HG02763 (cell line): ENCODE data around the gene OR10H5.
"Not testable (repeated sequence)": the region's sequence is repeated elsewhere in the genome, so short reads cannot be mapped to it uniquely, and the experiment has no call there.

Experiments
- ATAC-seq: cut with Tn5 transposase; IDR thresholded peaks from one replicate; pipeline ENCODE4 v1.9.1; 2021; ENCODE audit warnings: mild to moderate bottlenecking, moderate library complexity; ENCODE audit not compliant: unreplicated experiment

The OR10H5 gene

DNA sequence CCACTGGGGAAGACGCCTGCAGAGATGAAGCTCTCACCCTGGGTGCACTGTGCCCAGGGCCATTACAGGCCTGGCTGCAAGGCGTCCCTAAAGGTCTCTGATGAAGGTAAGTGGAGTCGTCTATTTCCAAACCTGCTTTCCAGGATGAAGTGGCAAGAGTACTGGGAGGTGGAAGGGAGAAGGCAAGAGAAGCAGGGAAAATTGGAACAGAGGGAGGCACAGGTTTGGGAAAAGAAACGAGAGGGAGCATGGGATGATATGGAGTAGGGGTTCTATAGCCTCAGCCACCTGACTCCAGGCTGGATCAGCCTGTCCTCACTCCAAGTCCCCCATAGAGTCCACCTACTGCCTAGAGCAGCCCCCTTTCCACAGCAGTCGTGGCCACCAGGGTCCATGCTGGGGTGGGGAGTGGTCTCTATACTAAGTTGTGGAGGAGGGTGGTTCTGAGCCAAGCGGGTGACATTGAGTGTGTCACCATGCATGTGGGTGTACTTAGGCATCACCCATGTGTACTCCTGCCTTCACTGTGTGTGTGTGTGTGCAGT, at the start of gene OR10H5:
Gene OR10H5 (plus strand): TSS at position 51 of the 545 bp plus-strand sequence. CDS start 6,388 bp downstream, outside the sequence.
- no peak for ATAC-seq

- ATAC-seq = no peak
Observed at GRCh38 chr19:15737722-15738121, 49.7 kb upstream of the OR10H5 start, which contains the start of gene OR10H3. OR10H3 (plus strand) TSS chr19:15737985; CDS start chr19:15741393, 3,408 bp downstream.

- ATAC-seq = no peak
Observed at GRCh38 chr19:15740785-15741184, 46.7 kb upstream of the OR10H5 start.

- no peak for ATAC-seq
Observed at GRCh38 chr19:15748239-15748638, 39.2 kb upstream of the OR10H5 start.

DNA sequence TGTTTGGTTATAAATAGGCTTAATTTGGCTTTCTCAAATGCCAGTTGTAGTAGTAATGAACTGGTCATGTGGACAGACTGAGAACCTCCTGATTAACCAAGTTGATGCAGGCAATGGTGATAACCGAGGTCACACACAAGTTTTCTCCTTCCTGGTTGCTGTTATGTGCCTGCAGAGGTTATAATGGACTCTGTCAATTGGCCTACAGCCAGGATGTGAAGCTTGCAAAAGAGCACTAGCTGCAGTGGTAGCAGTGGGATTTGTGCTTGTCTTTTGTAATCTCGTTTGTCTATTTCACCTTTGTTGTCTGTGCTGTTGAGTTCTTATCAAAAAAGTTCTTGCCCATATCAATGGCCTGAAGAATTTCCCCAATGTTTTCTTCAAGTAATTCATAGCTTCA, 29.1 kb upstream of the OR10H5 start:
- no peak for ATAC-seq

DNA sequence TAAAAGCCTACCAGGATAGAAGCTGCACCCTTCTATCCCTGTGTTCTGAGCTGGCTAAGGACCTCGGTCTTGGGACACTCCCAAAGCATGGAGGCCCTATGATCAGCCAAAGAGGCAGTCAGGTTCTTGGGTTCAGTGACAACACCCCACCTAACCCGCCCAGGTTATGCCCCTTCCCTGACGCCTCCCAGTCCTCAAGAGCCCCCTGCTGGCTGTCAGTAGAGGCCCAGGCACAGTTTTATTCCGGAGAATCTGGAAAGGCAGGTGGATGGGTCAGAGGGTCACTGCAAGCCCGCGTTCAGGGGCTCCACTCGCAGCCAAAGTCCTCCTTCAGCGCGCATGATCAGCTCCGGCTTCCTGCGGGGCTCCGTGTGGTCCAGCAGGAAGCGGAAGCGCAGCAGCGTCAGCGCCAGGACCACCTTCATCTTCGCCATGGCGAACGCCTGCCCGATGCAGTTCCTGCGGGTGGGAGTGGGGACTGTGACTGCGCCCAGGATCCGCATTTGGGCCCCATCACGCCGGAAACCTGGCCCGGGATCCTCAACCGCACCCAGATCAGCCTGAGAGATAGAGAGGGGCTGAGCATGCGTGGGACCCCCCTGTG, 27.4 kb upstream of the OR10H5 start:
- ATAC-seq = no peak

- no peak for ATAC-seq
Observed at GRCh38 chr19:15769586-15769985, 17.9 kb upstream of the OR10H5 start.

DNA sequence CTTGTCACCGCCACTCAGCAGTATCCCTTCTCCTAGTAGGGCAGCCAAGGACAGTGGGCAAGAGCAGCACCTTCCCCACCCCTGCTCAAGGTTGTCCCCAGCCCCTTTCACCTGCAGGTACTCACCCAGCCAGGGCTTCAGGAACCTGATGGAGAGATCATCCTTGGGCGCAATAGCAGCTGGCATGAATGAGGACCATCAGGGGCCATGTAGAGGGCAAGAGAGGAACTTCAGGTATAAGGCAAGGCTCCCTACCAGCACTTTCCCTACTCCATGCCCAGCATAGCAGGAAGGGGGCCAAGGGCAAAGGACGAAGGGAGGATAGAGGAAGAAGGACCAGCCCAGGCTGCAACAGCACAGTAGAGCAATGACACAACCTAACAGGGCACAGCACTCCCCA, 13.3 kb upstream of the OR10H5 start:
- not testable (repeated sequence) for ATAC-seq

- no peak for ATAC-seq
Observed at GRCh38 chr19:15775249-15775648, 12.2 kb upstream of the OR10H5 start.

GRCh38 chr19:15776264-15776663, 11.2 kb upstream of the OR10H5 start:
- no peak for ATAC-seq

DNA sequence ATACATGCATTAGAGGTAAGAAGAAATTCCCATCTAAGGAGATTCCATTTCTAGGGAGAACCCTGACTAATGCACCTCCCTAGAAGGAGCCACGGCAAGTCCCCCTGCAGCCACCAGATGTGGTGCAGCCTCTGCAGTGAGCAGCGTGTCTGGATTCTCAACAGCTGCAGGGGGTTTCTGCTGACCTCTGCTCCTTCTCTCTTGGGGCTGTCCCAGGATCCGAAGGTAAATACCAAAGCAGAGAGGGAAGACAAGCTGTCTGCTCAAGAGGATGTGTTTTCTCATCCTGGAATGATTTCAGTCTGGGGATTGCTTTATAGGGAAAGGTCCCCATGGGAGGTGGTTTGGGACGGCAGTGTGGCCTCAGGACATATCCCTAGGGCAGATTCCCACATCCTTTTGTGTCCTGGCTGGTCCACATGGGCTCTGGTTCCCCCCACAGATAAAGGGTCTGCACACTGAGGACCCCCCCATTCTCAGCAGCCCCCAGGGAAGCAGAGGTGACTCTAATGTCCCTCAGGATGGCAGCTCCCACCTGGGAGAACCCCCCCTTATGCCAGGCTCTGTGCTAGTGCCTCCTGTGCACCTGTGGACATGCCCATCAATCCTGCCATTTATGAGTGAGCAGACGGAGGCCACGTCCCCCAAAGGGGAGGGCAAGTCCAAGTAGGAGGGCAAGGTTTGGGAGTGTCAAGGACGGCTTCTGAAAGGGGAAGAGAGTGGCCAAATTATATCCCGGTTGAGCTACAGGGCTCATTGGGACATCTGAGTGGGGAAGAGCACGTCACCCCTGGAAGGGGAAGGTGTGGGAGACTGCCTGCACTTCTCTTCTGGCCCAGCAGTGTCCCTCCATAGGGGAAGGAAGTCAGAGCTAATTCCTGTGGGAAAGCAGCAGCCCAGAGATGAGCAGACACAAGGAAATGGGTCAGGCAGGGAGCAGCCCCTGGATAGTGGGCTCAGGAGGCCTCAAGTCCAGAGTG, 10.2 kb upstream of the OR10H5 start:
- no peak for ATAC-seq

DNA sequence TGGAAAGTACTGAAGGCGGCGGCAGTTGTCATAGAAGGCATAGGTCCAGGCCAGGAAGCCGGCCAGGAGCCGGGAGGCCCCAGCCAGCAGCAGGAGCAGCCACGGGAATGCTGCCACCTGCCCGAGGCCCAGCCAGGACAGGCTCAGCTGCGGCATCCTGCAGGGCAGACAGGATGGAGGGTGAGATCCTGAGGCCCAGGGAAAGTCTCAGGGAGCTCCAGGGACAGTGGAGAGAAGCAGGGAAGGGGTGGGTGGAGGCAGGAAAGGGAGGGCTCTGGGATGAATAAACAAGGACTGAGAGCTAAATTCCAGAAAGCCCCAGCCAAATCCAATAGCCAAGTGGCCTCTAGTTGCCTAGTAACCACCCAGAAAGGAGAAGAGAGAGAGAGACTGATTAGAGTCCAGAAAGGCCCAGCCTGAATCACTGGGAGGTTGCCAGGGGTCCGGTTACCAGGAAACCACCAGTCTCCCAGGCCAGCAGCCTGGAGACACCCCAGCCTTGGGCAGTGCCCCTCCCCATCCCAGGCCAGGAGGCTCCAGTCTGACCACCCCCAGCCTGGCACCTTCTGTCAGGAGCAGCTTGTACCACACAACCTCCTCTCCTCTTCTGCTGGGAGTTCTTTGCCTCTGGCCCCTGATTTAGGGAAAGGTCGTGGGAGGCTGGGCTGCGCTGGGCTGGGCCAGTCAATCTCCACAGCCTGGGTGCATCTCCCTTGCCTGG, 7.5 kb upstream of the OR10H5 start:
- no peak for ATAC-seq

- no peak for ATAC-seq
Observed at GRCh38 chr19:15780610-15781418, 6.6 kb upstream of the OR10H5 start.

DNA sequence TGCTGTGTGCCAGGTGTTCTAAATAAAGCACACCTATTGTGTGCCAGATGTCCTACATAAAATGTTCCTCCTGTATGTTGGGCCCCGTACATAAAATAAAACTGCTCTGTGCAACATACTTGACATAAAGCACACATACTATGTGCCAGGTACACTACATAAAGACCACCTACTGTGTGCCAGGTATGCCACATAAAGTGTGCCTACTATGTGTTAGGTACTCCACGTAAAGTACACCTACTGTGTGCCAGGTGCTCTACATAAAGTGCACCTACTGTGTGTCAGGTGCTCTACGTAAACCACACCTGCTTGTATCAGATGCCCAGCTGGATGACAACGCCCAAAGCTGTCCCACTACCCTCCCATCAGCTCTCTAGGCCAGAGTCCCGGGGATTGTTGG, 5.8 kb upstream of the OR10H5 start:
- ATAC-seq = no peak

- no peak for ATAC-seq
Observed at GRCh38 chr19:15782211-15782610, 5.2 kb upstream of the OR10H5 start.

DNA sequence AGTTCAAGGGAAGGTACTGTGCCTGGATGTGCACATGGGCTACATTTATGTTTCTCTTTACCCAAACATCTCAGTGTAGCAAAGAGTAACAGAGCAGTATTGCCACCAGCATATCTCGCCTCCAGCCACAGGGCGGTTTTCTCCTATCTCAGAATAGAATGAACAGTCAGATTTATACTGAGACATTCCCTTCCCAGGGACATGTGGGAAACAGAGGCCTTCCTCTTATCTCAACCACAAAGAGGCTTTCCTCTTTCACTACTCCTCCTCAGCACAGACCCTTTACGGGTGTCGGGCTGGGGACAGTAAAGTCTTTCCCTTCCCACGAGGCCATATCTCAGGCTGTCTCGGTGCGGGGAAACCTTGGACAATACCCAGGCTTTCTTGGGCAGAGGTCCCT, 4.6 kb upstream of the OR10H5 start:
- not testable (repeated sequence) for ATAC-seq

GRCh38 chr19:15788594-15789270, 1.3 kb downstream of the OR10H5 start:
- no peak for ATAC-seq

GRCh38 chr19:15790096-15790495, 2.6 kb downstream of the OR10H5 start:
- ATAC-seq = no peak

DNA sequence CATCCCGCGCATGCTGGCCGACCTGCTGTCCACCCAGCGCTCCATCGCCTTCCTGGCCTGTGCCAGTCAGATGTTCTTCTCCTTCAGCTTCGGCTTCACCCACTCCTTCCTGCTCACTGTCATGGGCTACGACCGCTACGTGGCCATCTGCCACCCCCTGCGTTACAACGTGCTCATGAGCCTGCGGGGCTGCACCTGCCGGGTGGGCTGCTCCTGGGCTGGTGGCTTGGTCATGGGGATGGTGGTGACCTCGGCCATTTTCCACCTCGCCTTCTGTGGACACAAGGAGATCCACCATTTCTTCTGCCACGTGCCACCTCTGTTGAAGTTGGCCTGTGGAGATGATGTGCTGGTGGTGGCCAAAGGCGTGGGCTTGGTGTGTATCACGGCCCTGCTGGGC, 6.8 kb downstream of the OR10H5 start:
- ATAC-seq = not testable (repeated sequence)

- no peak for ATAC-seq
Observed at GRCh38 chr19:15810335-15810734, 22.9 kb downstream of the OR10H5 start.
